Ishikawa (cell line): ENCODE measurements around the gene HTR3E.

Source experiments
- CEBPB ChIP-seq: IDR thresholded peaks from 2 replicates; pipeline ENCODE4 v1.6.1; 2012
- CREB1 ChIP-seq: IDR thresholded peaks from 2 replicates; pipeline ENCODE4 v1.6.1; 2012; ENCODE audit warnings: low read depth
- EGR1 ChIP-seq: IDR thresholded peaks from 2 replicates; pipeline ENCODE4 v1.6.1; 2012
- FOXM1 ChIP-seq: IDR thresholded peaks from 2 replicates; pipeline ENCODE4 v1.6.1; 2012; ENCODE audit warnings: low read depth, borderline replicate concordance
- MAX ChIP-seq: IDR thresholded peaks from 2 replicates; pipeline ENCODE4 v1.6.1; 2012
- RAD21 ChIP-seq: IDR thresholded peaks from 2 replicates; pipeline ENCODE4 v1.6.1; 2012; ENCODE audit warnings: low read depth
- TEAD4 ChIP-seq: IDR thresholded peaks from 2 replicates; pipeline ENCODE4 v1.6.1; 2012
- USF1 ChIP-seq: IDR thresholded peaks from 2 replicates; pipeline ENCODE4 v1.6.1; 2012
- YY1 ChIP-seq: IDR thresholded peaks from 2 replicates; pipeline ENCODE4 v1.6.1; 2012; ENCODE audit warnings: low read depth

GRCh38 chr3:184092199-184092598 is 4.7 kb upstream of the HTR3E start:
- no peak for TF ChIP-seq EGR1
- no peak for TF ChIP-seq FOXM1
- TF ChIP-seq USF1: no peak
- TF ChIP-seq RAD21: no peak
- TF ChIP-seq CREB1: no peak
- TF ChIP-seq TEAD4: no peak
- no peak for TF ChIP-seq YY1
- no peak for TF ChIP-seq MAX
- no peak for TF ChIP-seq CEBPB
